ENCODE results near the gene ATG3.
"Not testable (repeated sequence)": the region's sequence is repeated elsewhere in the genome, so short reads cannot be mapped to it uniquely, and the experiment has no call there.

Gene ATG3

DNA sequence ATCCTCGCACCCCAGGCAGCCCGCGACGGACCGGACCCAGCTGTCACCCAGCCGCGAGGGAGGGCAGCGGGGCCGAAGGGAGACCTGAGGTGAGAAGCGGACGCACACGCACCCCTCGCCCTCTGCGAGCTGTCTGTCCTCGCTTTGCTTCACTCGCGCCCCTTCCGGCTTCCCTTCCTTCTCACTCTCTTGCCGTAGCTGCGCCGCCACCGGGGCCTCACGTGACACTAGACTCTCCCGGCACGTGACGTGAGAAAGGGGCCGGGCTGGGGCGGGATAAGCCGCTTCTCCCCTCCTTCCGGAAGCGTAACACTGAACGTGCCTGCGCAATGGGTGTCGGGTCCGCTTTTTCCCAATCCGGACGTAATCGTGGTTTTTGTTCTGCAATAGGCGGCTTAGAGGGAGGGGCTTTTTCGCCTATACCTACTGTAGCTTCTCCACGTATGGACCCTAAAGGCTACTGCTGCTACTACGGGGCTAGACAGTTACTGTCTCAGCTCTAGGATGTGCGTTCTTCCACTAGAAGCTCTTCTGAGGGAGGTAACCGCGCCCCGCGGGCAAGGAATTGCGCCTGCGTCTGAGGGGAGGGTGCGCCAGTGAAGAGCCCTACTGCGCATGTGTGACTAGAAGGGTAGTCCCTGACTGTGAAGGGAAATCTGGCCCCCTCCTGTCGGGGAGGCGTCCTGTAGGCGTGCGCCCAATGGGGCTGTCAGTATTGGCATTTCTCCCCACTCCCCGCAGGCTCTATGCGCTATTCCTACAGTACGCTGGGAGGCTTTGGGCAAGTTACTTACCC lies at the start of gene ATG3, which contains the start of gene SLC35A5:
TSS of gene ATG3 (minus strand) at position 229 of the 796 bp plus-strand sequence. CDS start 434 bp downstream, outside the sequence.
TSS of gene SLC35A5 (plus strand) at position 312 of the 796 bp plus-strand sequence. CDS start 1,359 bp downstream, outside the sequence.
- peak; percentile 100 for DNase-seq

DNA sequence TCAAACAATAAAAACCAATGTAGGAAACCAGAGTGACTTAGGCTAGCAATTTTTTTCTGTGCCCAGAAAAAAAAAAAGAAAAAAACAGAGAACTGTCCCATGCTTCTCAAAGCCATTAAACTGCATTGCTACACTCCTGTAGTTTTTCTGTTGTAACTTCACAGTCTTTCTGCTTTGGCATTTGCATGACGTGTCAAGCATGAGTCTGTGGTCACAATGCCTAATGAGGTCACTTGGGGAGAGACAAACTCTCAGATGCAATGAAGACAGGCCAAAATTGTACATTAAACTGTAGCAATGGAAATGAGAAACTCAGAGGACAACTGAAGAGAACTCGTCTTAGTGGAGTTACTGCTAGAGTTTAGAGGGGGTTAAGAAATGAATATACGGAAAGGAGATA lies 48.4 kb upstream of the ATG3 start:
- no peak for DNase-seq

DNA sequence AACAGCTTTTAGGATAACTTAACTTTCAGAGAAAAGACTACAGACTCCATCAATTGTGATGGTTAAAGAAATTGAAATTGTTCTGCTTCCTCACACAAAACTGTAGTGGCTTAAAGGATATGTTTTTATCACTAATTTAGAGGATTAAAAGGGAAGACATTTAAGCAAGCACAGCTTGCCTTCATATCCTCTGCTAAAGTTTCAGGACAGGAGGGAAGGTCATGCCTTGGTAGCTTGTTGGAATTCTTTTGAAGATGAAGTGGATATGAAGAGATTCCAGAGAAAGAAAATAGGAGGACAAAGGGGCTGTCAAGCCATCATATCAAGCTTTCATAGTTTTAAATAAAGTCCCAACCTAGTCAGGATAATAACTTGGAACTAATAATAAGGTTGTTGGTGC lies 46.1 kb upstream of the ATG3 start:
- DNase-seq = no peak

DNA sequence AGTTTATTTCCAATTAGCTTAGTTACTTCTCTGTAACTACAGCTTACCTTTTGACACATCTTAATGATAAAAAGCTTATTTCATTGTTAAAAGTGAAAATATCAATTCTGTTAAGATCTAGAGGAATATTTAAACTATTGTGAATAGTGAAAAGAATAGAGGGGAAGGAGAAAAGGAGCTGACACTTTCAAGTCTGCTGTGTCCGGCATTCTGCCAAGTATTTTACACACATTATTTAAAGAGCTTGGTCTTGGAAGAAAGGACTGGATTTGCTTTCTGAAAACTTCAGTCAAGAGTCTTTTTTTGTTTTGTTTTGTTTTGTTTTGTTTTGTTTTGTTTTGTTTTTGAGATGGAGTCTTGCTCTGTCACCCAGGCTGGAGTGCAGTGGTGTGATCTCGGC lies 44.3 kb upstream of the ATG3 start:
- DNase-seq = no peak

DNA sequence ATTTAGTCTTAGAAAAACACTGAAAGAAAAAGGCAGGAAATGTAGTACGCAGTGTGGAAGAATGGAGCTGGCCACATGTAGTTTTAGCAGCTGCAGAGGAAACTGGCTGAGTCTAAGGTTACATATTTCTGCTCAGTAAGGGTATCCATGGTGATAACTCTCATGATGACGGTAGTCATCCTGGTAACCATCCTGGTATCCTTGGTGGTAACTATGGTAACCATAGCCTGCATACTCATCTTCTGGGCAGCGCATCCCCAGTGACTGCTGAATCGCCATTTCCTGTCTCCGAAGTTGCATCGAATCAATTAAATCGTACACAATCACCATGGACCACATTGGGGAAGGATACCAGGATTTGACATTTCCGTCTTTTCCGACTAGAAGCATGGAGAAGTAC lies 43.5 kb upstream of the ATG3 start:
- no peak for DNase-seq

DNA sequence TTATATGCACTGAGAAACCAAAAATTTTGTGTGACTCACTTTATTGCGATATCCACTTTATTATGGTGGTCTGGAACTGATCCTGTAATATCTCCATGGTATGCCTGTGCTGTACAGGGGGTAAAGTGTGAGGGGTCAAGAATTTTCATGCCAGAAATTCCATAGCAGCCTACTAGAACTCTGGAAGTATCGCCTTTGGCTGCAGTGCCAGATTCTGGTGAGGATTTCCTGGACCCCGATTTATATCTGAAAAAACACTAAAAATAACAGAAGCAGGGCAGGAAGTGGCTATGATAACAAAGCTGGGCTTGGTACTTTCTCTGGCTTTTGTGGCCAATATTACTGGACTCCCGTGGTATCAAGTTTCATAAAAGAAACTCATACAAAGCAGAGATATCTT lies 42.8 kb upstream of the ATG3 start:
- DNase-seq = no peak

DNA sequence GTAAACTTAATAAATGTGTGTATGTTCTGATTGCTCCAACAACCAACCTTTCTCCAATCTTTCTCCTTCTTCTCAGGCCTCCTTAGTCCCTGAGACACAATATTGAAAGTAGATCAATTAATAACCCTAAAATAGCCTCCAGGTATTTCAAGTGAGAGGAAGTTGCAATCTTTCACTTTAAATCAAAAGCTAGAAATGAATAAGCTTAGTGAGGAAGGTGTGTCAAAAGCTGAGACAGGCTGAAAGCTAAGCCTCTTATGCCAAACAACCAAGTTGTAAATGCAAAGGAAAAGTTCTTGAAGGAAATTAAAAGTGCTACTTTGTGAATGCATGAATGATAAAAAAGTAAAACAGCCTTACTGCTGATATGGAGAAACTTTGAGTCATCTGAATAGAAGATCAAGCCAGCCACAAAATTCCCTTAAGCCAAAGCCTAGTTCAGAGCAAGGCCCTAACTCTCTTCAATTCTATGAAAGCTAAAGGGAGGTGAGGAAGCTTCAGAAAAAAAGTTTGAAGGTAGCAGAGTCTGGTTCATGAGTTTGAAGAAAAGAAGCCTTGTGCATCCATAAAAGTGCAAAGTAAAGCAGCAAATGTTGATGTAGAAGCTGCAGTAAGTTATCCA lies 40.6 kb upstream of the ATG3 start:
- DNase-seq = no peak

DNA sequence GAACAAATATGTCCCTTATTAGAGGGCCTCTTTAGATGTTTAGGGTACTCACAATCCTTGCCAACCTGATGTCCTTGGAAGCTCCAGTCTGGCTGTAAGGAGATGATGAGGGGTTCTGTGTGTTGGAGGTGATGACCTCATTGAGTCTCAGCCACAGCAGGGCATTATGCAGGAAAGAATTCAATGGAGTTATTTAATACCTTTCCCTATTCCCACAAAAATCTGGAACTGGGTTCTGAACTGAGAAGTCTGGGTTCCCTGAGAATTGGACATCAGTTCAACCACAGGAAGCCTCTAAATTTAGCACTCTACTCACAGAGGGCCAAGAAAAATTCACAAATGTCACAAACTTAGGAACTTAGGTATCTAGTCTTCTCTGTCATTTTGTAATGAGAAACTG lies 37.0 kb upstream of the ATG3 start:
- DNase-seq = no peak

DNA sequence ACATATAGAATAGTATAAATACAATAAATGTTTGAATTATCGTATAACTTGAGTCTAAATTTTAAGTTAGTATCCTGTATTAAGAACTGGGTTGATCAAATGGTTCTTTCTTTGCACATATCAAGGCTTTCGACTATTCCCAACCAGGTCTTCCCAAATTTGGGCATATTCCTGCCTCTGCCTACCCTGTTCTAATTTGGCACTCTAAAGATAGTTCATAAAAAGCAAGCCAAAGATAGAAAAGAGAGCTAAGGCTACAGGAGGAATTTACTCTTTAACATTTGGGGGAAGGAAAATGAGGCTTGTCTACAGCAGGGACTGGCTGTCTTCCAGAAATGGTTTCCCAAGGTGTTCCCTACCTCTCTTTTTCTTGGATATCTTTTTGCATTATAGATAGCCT lies 36.2 kb upstream of the ATG3 start:
- no peak for DNase-seq

DNA sequence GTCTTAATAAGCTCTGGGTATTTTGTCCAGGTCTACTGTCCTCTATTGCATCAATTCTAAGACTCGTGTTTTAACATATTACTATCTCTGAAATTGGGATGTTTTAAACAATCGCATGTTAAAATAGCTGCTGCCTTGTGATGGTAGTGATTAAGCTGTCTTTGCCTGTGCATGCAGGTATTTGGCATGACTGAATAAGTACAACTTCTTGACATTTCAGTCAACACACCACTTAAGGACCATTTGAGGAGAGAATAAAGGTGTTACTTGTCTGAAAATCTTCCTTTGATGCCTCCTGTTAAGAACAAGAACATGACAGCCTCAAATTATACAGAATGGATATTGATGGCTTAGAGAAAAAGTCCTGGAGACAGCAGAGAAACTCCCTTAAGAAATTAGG lies 33.1 kb upstream of the ATG3 start:
- no peak for DNase-seq

DNA sequence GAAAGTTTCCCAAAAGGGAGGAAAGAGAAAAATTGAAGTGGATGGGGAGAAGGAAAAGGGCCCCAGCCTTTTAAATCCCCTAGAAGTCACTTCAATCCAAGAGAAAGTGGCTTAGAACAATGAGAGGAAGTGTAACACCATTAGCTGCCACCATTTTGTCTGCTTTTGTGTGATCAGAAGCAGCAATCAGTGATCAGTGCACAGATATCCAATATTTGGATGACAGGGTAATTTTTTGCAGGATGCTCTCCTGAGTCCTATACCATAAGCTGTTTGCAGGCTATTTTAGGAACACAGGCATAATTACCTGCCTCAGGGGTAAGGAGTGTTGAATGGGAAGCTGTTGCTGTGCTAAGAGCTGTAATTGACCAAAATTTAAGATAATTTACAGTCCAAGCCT lies 31.5 kb upstream of the ATG3 start:
- no peak for DNase-seq

DNA sequence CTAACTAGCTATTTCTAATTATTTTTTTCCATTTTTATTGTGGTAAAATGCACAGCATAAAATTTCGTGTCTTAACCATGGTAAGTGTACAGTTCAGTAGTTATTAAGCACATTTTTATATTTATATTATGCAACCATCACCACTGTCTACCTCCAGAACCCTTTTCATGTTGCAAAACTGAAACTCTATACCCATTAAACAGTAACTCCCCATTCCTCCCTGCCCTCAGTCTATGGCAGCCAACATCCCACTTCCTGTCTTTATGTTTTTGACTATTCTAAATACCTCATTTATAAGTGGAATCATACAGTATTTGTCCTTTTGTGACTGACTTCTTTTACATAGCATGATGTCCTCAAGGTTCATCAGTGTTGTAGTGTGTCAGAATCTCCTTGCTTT lies 25.6 kb upstream of the ATG3 start:
- DNase-seq = no peak

DNA sequence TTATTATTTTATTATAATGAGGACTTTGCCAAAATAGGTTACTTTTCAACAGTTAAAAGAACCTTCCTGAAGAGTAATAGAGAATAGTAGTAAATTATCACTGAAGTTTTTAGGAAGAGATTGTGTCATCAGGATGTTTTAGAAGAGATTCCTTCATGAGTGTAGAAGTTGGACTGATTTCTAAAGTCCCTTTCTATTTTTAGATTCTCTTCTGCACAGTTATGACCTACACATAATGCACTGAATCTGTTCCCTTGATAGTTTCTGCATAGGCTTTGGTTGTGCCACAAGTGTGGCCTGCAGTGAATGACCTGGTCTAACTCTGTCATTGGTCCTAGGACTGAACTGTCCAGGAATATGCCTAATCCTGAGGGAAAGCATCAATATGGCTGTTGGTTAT lies 24.0 kb upstream of the ATG3 start:
- DNase-seq = no peak

DNA sequence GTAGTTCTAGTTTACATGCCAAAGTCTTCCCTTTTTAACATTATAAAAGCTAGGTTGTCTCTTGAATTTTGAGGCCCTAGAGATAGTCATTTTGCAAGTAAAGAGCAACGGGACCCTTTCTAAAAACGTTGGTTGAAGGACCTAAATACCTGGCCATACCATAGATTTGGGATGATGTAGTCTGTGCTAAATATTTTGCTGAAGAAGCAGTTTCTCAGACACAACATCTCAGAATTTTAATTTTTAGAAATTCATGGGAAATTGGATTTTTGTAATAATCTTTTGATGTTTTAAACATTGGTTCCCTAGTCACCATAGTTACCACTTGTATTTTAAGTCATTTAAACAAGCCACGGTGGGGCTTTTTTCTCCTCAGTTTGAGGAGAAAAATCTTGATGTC lies 21.3 kb upstream of the ATG3 start:
- no peak for DNase-seq

DNA sequence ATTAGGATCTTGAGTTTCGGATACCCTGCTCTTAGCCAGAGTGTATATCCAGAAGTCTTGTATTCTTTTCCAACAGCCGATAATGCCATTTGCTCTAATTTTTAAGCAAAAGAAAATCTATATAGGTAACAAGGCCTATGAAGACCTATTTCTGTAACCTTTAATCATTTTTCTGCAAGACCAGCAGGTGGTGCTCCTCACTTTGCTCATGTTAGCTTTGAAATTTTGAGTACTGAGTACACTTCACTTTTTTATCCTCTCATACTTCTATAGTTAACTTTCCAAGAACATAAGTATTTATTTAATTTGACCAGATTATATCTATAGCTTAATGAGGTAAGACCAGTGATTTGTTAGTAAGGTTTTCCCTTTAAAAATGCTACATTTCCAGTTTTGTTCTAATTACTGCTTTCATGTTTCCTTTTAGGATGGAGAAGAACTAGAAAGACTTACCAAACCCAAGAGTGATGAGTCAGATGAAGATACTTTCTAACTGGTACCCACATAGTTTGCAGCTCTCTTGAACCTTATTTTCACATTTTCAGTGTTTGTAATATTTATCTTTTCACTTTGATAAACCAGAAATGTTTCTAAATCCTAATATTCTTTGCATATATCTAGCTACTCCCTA lies 20.6 kb upstream of the ATG3 start:
- DNase-seq = no peak

DNA sequence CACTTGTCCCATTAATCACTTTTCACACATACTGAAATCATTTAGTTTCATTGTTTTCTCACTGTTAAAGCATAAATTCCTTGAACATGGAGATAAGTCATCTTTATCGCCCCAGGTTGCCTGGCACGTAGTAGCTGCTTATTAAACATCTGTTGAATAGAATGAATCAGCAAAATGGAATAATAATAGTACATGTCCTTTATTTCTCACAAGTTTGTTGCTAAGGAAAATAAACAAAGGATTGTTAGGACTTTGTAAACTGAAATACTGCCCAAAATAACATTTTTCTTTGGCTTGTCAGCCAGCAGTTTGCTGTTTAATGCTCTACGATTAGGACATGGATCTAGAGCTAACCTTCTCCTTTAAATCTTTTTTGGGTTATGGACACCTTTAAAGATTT lies 17.9 kb upstream of the ATG3 start:
- DNase-seq = no peak

DNA sequence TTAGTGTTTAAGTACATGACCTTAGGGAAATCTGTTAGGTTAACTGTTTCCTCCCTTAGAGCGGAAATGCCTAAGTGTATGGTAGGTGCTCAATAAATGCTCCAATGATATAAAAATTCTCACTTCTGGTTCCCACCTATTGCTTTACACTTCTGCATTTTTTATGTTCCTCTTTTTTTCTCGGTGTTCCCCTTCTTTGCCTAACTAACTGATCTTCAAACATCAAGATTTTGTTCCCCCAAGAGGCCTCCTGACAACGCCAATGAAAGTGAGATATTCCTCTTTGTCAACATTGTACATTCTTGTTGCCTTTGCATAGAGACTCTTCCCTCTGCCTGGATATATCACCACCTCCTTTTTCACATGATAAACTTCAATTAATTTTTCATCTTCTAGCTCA lies 17.5 kb upstream of the ATG3 start:
- no peak for DNase-seq

DNA sequence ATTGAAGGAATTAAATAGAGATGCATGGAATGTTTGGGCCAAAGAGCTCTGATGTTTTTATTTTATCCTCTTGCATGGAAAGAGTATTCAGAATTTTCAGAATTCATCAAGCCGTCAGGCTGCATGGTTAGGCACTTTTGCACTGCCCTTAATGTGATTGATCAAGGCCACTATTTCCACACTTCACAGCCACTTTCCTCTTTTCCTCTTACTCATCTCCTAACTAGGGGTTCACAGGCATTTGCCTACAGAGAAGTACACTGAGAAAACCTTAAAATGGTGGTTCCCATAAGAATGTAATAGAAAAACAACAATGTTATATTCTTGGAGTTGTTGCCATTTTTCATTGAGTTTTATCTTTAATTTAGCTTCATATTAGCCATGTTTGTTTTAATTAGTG lies 10.9 kb upstream of the ATG3 start:
- no peak for DNase-seq

DNA sequence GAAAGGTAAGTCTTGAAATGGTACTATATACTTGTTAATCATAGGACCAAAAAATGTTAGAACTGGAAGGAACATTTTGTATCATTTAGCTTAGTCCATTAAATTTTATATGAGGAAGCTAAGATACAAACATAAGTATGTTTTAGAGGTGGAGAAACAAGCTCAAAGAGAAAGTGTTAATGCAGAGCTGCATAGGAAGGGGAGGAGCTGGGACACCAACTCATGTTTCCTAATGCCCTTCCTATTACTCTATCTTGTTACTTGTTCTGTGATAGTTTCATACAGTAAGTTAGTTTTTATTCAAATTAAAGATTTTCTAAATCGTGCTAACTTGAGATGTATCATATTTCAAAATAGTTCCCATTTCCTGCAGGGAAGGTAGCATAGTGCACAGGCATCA lies 7.5 kb upstream of the ATG3 start:
- DNase-seq = no peak

DNA sequence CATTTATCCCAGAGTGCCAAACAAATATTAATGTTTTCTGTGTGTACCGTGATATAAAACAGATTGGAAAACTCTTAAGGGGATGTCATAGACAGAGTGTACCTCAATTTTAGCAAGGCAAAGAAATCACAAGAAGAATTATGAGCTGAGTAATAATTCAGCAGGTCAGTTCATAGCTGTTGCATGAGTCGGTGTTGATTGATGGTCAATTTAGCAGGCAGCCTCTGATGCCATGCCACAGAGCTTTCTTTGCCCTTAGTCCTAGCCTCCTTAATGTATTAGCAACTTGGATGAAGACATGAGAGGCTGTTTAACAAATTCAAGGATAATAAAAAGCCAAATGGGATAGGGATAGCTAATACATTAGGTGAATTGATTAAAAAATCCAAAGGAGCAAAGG lies 6.9 kb upstream of the ATG3 start:
- no peak for DNase-seq

DNA sequence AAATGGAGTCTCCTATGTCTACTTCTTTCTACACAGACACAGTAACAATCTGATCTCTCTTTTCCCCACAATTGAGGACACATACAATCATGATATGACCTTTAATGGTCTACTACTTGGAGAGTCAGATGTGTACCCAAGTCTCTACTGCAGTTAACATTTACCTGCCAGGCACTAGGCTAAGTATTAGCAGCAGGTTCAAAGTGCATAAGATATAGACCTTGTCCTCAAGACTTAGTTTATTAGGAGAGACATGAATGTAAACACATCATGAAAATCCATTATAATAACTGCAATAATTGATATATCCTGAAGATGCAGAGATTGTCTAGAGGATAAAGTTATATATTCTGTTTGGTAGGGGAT lies 3.2 kb upstream of the ATG3 start:
- DNase-seq = no peak

DNA sequence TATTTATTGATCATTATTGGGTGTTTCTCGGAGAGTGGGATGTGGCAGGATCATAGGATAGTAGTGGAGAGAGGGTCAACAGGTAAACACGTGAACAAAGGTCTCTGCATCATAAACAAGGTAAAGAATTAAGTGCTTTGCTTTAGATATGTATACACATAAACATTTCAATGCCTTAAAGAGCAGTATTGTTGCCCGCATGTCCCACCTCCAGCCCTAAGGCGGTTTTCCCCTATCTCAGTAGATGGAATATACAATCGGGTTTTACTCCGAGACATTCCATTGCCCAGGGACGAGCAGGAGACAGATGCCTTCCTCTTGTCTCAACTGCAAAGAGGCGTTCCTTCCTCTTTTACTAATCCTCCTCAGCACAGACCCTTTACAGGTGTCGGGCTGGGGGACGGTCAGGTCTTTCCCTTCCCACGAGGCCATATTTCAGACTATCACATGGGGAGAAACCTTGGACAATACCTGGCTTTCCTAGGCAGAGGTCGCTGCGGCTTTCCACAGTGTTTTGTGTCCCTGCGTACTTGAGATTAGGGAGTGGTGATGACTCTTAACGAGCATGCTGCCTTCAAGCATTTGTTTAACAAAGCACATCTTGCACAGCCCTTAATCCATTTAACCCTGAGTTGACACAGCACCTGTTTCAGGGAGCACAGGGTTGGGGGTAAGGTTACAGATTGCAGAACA lies 2.6 kb upstream of the ATG3 start:
- DNase-seq = not testable (repeated sequence)

DNA sequence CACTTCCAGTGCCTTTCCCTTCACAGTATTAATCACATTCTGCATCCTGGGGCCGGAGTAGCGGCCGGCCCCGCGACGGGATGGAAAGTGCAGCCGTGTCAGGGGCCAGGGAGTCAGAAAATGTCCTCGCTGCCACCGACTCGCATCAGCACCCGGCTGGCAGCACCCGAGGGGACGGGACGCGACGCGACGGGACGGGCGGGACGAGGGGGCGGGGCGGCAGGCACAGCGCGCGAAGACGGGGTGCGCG lies 353 bp downstream of the ATG3 start:
- DNase-seq = no peak
